ENCODE measurements around the gene SLC9A5. TPM values are rescaled to one million over a fixed set of nuclear protein-coding genes. Genes with fewer than 3 reads are reported as not detected.

Gene SLC9A5
- total and polyA plus RNA-seq, 2 experiments from 2014 or later, result 4.5 to 5.4 TPM

DNA sequence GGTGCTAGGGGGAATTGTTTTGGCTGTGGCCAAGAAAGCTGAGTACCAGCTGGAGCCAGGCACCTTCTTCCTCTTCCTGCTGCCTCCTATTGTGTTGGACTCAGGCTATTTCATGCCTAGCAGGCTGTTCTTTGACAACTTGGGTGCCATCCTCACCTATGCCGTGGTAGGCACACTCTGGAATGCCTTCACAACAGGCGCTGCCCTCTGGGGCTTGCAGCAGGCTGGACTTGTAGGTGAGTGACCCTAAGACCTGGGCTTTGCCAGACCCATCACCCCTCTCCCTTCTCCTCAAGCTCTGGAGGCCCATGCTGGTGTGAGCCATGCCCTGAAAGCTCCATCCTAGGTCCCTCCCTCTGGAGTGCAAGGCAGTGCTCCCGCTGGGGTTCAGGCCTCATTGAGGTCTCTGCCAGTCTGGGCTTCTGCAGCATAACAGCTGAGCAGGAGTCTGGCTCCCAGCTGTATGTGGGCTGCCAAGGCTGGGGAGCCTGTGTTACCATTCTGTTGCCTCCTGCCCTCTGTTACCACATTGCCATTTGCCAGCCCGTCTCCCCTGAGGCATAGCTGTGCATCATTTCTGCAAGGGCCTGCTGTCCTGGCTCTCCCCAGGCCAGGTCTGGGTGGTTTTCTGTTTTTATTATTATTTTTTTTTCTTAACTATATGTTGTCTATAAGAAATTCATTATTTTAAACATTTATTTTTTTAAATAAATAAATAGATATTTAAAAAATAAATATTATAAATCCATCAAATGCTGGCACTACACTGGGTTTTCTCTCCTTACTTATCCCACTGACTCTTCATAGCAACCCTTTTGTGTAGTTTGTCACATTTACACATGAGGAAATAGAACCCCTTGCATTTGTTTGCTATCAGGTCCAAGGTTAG lies 4.1 kb downstream of the SLC9A5 start:
- H3K36me3 Mint-ChIP-seq (ENCODE audit: low read depth), result peaks cover 4% of the 10 kb centered on the region; the same call in 2 of the 3 replicates
- H3K9me3 Mint-ChIP-seq, result no peaks in the 10 kb centered on the region
- Histone ChIP-seq H3K4me2 (no peak overlapping the region), H2AFZ (no peak overlapping the region), H4K20me1 (replicated peaks; ENCODE audit: insufficient read depth) (no peaks in the 10 kb centered on the region; the same call in none of the 2 replicates), H3K9me2 (ENCODE audit: insufficient read depth) (no peaks in the 10 kb centered on the region), H3K4me1 (ENCODE audit: insufficient read depth) (peaks cover 9% of the 10 kb centered on the region), H3F3A (replicated peaks; ENCODE audit: low read depth) (peaks cover 4% of the 10 kb centered on the region; the same call in 1 of the 2 replicates), H3K36me3 (ENCODE audit: insufficient read depth) (no peaks in the 10 kb centered on the region; the same call in 1 of the 2 replicates), H3K27me3 (ENCODE audit: insufficient read depth) (peaks cover 32% of the 10 kb centered on the region), H3K79me2 (replicated peaks; ENCODE audit: insufficient read depth) (no peaks in the 10 kb centered on the region), H3K27ac (ENCODE audit: low read depth) (no peak overlapping the region), H3K4me3 (no peak overlapping the region)
- H3K4me3 Mint-ChIP-seq, result no peak overlapping the region
- no peak for DNase-seq (ENCODE audit: low spot score)
- H3K4me1 Mint-ChIP-seq, result peaks cover 16% of the 10 kb centered on the region
- no peak for ATAC-seq
- H3K27me3 Mint-ChIP-seq (ENCODE audit: insufficient read depth, low read depth, poor library complexity), result peaks cover 18% of the 10 kb centered on the region
- H3K27ac Mint-ChIP-seq, result no peak overlapping the region
- TF ChIP-seq, protein P1, sequence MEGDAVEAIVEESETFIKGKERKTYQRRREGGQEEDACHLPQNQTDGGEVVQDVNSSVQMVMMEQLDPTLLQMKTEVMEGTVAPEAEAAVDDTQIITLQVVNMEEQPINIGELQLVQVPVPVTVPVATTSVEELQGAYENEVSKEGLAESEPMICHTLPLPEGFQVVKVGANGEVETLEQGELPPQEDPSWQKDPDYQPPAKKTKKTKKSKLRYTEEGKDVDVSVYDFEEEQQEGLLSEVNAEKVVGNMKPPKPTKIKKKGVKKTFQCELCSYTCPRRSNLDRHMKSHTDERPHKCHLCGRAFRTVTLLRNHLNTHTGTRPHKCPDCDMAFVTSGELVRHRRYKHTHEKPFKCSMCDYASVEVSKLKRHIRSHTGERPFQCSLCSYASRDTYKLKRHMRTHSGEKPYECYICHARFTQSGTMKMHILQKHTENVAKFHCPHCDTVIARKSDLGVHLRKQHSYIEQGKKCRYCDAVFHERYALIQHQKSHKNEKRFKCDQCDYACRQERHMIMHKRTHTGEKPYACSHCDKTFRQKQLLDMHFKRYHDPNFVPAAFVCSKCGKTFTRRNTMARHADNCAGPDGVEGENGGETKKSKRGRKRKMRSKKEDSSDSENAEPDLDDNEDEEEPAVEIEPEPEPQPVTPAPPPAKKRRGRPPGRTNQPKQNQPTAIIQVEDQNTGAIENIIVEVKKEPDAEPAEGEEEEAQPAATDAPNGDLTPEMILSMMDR (conservative IDR thresholded peaks at IDR 0.05; ENCODE audit: low read depth in 2 of 2), result no peak
- TF ChIP-seq ZNF114 (CRISPR knock-in tag; IDR thresholded peaks at IDR 0.05) (no peak), POLR2AphosphoS5 (IDR thresholded peaks at IDR 0.05; ENCODE audit: low read depth) (no peak), ZNF331 (CRISPR knock-in tag; IDR thresholded peaks at IDR 0.05; ENCODE audit: low read depth) (no peak), CREB1 (CRISPR knock-in tag; IDR thresholded peaks at IDR 0.05; ENCODE audit: low read depth) (no peak), EZH2 (IDR thresholded peaks at IDR 0.05; ENCODE audit: low read depth, unreplicated experiment) (no peak), REST (IDR thresholded peaks at IDR 0.05; ENCODE audit: unreplicated experiment) (no peak), STAT1 (IDR thresholded peaks at IDR 0.05; ENCODE audit: unreplicated experiment) (no peak), EZH2phosphoT487 (IDR thresholded peaks at IDR 0.05; ENCODE audit: unreplicated experiment) (no peak), JUNB (IDR thresholded peaks at IDR 0.05; ENCODE audit: unreplicated experiment) (no peak), NANOG (IDR thresholded peaks at IDR 0.05; ENCODE audit: borderline replicate concordance) (no peak)
- TF ChIP-seq, protein P2, sequence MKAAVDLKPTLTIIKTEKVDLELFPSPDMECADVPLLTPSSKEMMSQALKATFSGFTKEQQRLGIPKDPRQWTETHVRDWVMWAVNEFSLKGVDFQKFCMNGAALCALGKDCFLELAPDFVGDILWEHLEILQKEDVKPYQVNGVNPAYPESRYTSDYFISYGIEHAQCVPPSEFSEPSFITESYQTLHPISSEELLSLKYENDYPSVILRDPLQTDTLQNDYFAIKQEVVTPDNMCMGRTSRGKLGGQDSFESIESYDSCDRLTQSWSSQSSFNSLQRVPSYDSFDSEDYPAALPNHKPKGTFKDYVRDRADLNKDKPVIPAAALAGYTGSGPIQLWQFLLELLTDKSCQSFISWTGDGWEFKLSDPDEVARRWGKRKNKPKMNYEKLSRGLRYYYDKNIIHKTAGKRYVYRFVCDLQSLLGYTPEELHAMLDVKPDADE (IDR thresholded peaks at IDR 0.05), result no peak
- TF ChIP-seq, protein P3, sequence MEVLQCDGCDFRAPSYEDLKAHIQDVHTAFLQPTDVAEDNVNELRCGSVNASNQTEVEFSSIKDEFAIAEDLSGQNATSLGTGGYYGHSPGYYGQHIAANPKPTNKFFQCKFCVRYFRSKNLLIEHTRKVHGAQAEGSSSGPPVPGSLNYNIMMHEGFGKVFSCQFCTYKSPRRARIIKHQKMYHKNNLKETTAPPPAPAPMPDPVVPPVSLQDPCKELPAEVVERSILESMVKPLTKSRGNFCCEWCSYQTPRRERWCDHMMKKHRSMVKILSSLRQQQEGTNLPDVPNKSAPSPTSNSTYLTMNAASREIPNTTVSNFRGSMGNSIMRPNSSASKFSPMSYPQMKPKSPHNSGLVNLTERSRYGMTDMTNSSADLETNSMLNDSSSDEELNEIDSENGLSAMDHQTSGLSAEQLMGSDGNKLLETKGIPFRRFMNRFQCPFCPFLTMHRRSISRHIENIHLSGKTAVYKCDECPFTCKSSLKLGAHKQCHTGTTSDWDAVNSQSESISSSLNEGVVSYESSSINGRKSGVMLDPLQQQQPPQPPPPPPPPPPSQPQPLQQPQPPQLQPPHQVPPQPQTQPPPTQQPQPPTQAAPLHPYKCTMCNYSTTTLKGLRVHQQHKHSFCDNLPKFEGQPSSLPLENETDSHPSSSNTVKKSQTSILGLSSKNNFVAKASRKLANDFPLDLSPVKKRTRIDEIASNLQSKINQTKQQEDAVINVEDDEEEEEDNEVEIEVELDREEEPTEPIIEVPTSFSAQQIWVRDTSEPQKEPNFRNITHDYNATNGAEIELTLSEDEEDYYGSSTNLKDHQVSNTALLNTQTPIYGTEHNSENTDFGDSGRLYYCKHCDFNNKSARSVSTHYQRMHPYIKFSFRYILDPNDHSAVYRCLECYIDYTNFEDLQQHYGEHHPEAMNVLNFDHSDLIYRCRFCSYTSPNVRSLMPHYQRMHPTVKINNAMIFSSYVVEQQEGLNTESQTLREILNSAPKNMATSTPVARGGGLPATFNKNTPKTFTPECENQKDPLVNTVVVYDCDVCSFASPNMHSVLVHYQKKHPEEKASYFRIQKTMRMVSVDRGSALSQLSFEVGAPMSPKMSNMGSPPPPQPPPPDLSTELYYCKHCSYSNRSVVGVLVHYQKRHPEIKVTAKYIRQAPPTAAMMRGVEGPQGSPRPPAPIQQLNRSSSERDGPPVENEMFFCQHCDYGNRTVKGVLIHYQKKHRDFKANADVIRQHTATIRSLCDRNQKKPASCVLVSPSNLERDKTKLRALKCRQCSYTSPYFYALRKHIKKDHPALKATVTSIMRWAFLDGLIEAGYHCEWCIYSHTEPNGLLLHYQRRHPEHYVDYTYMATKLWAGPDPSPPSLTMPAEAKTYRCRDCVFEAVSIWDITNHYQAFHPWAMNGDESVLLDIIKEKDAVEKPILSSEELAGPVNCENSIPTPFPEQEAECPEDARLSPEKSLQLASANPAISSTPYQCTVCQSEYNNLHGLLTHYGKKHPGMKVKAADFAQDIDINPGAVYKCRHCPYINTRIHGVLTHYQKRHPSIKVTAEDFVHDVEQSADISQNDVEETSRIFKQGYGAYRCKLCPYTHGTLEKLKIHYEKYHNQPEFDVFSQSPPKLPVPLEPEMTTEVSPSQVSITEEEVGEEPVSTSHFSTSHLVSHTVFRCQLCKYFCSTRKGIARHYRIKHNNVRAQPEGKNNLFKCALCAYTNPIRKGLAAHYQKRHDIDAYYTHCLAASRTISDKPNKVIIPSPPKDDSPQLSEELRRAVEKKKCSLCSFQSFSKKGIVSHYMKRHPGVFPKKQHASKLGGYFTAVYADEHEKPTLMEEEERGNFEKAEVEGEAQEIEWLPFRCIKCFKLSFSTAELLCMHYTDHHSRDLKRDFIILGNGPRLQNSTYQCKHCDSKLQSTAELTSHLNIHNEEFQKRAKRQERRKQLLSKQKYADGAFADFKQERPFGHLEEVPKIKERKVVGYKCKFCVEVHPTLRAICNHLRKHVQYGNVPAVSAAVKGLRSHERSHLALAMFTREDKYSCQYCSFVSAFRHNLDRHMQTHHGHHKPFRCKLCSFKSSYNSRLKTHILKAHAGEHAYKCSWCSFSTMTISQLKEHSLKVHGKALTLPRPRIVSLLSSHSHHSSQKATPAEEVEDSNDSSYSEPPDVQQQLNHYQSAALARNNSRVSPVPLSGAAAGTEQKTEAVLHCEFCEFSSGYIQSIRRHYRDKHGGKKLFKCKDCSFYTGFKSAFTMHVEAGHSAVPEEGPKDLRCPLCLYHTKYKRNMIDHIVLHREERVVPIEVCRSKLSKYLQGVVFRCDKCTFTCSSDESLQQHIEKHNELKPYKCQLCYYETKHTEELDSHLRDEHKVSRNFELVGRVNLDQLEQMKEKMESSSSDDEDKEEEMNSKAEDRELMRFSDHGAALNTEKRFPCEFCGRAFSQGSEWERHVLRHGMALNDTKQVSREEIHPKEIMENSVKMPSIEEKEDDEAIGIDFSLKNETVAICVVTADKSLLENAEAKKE (CRISPR knock-in tag; IDR thresholded peaks at IDR 0.05), result no peak
